Cardiac muscle cell (in vitro differentiated cells and primary cell): ENCODE data around the gene ANAPC2. TPM values are rescaled to one million over a fixed set of nuclear protein-coding genes. Genes with fewer than 3 reads are reported as not detected.

ENCODE experiments used
- DNase-seq, 2 donors: peaks; one replicate each; pipeline versions ENCODE4 v3.0.0 to v3.0.0-alpha.2; 2010 to 2017; ENCODE audit warnings: low read depth in 1 of 2, low spot score in 1 of 2
- H3K27ac ChIP-seq: fragments of 200-600 bp; sonication (generic); 2 replicates; pipeline ENCODE4 v1.5.1; 2016
- H3K27me3 ChIP-seq: fragments of 200-600 bp; sonication (generic); 2 replicates; pipeline ENCODE4 v1.6.0; 2016; ENCODE audit warnings: control low read depth
- H3K36me3 ChIP-seq: fragments of 200-600 bp; sonication (generic); 2 replicates; pipeline ENCODE4 v1.5.1; 2016; ENCODE audit warnings: control low read depth
- H3K4me1 ChIP-seq: fragments of 200-600 bp; sonication (generic); 2 replicates; pipeline ENCODE4 v1.8.1; 2017; ENCODE audit warnings: low read depth, mild to moderate bottlenecking, mixed run types
- H3K4me3 ChIP-seq: fragments of 200-600 bp; sonication (generic); 2 replicates; pipeline ENCODE4 v1.5.1; 2016; ENCODE audit warnings: mild to moderate bottlenecking
- H3K9me3 ChIP-seq: fragments of 200-600 bp; sonication (generic); 2 replicates; pipeline ENCODE4 v1.5.1; 2017; ENCODE audit warnings: low read depth, mild to moderate bottlenecking, control low read depth
- polyA plus RNA-seq: library from polyadenylated mRNA; unstranded; fragments of >200 nt; fragmentation: Nextera tagmentation; extraction: Ambion mirVana; gene quantifications from 2 replicates; pipeline ENCODE4 v1.2.1, GENCODE V29; 2016
- total RNA-seq: library from RNA; depleted of rRNA; stranded (reverse); fragments of >200 nt; gene quantifications from 2 replicates; pipeline ENCODE4 v1.2.3, GENCODE V29; 2016
- TF ChIP-seq, protein P1 (sequence below): IDR thresholded peaks from 2 replicates; pipeline ENCODE4 v1.5.1; 2012; ENCODE audit warnings: low read depth, mild to moderate bottlenecking, low read length

ANAPC2 gene
- total and polyA plus RNA-seq, 2 experiments from 2014 or later = 15.5 to 42.8 TPM

DNA sequence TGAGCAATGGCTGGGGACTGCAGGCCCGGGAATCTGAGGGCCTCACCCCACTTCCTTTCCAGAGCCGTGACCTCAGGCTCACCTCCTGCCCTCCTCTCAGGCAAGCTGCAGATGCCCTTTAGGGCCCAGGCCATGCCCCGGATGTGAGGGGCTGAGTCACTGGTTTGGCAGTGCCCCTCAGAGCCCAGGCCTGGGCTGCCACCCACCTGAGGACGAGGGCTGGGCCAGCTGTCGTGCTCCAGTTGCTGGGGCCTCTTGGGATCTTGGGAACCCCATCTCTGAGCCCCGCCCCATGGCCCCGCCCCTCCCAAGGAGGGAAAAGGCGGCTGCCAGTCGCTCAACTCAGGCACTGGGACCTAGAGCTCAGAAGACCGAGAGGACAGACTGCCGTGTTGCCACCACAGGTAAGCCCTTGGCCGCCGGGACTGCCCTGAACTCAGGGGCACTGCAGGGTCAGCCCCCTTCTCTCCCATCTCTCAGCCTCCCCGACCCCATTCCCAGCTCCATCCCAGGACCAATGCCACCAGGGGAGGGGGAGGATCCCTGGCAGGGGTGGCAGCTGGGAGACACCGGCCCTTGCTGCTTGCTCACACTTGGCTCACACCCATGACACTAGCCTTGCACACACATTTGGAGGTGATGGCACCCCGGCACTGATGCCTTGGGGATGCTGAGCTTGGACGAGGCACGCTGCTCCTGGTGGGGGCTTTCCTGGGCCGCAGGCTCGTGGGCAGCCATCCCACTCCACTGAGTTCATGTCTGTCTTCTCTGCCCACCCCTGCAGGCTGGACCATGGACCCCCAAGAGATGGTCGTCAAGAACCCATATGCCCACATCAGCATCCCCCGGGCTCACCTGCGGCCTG, 36.7 kb upstream of the ANAPC2 start, which contains the start of gene CYSRT1:
CYSRT1 (plus strand) TSS at position 345 of the 865 bp plus-strand sequence; CDS start at position 793, 448 bp downstream.
- Histone ChIP-seq H3K4me1 (peaks cover 15% of the 10 kb centered on the region), H3K27me3 (no peaks in the 10 kb centered on the region), H3K9me3 (no peaks in the 10 kb centered on the region), H3K27ac (peak within 1 kb of the TSS; percentile 81), H3K4me3 (peak within 1 kb of the TSS; percentile 49), H3K36me3 (no peaks in the 10 kb centered on the region)
- TF ChIP-seq, protein P1, sequence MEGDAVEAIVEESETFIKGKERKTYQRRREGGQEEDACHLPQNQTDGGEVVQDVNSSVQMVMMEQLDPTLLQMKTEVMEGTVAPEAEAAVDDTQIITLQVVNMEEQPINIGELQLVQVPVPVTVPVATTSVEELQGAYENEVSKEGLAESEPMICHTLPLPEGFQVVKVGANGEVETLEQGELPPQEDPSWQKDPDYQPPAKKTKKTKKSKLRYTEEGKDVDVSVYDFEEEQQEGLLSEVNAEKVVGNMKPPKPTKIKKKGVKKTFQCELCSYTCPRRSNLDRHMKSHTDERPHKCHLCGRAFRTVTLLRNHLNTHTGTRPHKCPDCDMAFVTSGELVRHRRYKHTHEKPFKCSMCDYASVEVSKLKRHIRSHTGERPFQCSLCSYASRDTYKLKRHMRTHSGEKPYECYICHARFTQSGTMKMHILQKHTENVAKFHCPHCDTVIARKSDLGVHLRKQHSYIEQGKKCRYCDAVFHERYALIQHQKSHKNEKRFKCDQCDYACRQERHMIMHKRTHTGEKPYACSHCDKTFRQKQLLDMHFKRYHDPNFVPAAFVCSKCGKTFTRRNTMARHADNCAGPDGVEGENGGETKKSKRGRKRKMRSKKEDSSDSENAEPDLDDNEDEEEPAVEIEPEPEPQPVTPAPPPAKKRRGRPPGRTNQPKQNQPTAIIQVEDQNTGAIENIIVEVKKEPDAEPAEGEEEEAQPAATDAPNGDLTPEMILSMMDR = no peak
- no peak for DNase-seq

DNA sequence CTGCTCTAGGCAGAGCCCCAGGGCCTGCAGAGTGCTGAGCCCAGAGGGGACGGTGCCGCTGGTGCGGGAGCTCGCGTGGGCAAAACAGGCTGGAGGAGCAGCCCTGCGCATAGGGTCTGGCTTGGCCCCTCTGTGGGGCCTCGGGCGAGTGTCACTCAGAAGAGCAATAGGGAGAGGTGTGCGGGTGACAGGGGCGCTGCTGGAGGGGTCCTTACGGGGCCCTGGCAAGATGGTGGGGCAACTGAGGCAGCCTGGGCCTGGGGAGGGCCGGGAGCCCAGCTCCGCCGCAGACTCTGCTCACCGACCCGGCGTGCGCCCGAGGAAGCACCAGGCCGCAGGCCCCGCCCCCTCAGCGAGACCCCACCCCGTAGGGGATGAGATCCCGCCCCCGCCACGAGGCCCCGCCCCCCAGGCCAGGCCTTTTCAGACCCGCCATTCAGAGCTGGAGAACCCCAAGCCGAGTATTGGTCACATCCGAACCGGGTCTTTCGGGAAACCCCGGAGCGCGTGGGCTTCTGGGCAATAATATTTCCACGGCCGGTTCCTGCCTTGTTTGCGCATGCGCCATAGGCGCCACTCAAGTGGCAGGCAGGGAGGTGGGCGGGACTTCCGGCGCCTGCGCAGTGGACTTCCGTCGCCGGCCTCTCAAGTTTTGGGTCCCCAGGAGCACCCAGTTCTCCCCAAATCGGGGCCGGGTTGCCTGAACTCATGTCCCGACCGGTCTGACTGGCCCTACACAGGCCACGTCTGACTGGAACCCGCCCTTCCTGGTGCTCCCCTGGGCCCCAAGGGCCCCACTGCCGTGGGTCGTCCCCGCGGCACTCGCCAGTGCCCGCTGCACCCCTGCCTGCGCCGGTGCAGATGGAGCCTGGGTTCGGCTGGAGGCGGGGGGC, 35.0 kb upstream of the ANAPC2 start:
- peak overlapping the region; percentile 81 for H3K27ac ChIP-seq
- peak; percentile 98 for DNase-seq
- H3K27me3 ChIP-seq = no peaks in the 10 kb centered on the region

DNA sequence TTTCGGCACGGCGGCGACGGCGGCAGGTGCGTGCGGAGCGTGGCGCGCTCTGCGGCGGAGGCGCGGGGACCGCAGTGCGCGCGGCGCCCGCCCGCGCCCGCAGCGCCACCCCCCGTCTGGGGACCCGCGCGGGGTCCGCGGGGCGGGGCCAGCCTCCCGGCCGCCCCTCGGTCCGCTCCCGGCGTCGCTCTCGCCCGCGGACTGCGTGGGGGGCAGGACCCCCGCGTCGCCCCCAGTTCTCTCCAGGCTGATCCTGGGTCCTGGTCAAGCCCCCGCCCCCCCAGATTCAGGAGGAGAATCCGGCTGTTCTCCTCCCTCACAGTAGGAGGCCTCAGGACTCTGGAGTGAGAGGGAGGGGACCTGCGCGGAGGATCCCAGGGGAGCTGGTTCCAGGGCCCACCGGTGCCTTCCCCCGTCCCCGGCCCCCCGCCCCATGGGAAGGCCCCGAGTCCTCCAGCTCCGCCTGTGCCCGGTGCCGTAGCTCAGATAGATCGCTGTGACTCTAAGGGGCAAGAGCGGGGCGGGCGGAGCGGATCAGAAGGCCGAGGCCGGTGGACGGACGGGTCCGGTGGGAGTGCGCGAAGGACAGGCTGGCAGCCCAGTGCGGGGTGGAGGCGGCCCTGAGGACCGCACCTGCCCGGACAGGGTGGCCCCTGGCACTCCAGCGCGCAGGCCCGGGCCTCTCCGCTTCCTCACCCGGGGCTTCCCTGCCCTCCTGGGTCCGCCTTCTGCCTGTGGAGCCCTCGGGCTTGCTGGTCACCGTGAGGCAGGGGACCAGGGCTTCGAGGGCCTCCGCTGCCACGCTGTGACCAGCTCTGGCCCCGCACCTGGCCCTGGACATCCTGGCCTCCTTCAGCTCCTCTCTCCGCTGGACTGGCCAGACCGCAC, 34.1 kb upstream of the ANAPC2 start, which contains the start of gene RNF208:
RNF208 (minus strand) TSS at position 51 of the 888 bp plus-strand sequence. CDS start 1,028 bp downstream, outside the sequence.
- Histone ChIP-seq H3K4me1 (peaks cover 29% of the 10 kb centered on the region), H3K27ac (peak within 1 kb of the TSS; percentile 81), H3K27me3 (no peaks in the 10 kb centered on the region), H3K9me3 (no peaks in the 10 kb centered on the region), H3K36me3 (no peaks in the 10 kb centered on the region), H3K4me3 (peak within 1 kb of the TSS; percentile 59)
- DNase-seq = peak in 1 of 2 donors; percentile 57
- TF ChIP-seq, protein P1 = no peak

More for the DNA sequence above, 35.0 kb upstream of the ANAPC2 start:
- TF ChIP-seq, protein P1 = no peak
- Histone ChIP-seq H3K36me3 (no peaks in the 10 kb centered on the region), H3K9me3 (no peaks in the 10 kb centered on the region), H3K4me1 (peaks cover 23% of the 10 kb centered on the region), H3K4me3 (peak overlapping the region; percentile 49)

DNA sequence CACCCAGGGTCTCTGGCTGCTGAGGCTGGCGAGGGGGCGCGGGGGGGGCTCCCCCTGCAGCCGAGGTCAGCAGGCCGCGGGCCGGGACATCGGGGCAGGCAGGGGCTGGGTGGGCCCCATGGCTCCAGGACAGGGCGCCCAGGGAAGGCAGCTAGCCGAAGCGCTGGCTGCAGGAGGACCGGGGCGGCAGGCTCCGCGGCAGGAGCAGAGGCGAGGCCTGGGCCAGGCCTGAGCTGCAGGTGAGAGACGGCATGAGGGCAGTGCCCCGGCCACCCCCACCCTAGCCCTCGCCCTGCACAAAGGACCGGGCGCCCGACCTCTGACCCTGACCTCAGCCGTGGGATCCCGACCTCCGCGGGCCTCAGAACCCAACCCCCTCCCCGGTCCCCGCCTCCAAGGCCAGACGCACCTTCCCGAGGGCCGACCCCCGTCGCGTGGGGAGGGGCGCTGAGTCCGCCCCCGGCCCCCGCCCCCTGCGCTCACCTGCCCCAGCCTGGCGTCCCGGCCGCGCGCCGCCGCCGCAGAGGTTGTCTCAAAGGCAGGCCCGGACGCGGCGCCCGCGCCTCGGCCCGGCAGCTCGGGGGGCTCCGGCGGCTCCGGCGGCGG, 33.2 kb upstream of the ANAPC2 start:
- Histone ChIP-seq H3K27me3 (no peaks in the 10 kb centered on the region), H3K4me1 (peaks cover 31% of the 10 kb centered on the region), H3K36me3 (no peaks in the 10 kb centered on the region), H3K4me3 (peak overlapping the region; percentile 59), H3K9me3 (no peaks in the 10 kb centered on the region), H3K27ac (peak overlapping the region; percentile 80)
- TF ChIP-seq, protein P1 = no peak
- peak in 1 of 2 donors; percentile 57 for DNase-seq
